Stimulated activated naive CD4-positive, alpha-beta T cell treated with Interleukin-2 at 50 U/mL for 16 hours (primary cell): ENCODE measurements around the gene DENND2C.

ENCODE experiments used
- DNase-seq: peaks from one replicate; lab custom pipeline; 2025; lab: John Stamatoyannopoulos, UW

Gene DENND2C

DNA sequence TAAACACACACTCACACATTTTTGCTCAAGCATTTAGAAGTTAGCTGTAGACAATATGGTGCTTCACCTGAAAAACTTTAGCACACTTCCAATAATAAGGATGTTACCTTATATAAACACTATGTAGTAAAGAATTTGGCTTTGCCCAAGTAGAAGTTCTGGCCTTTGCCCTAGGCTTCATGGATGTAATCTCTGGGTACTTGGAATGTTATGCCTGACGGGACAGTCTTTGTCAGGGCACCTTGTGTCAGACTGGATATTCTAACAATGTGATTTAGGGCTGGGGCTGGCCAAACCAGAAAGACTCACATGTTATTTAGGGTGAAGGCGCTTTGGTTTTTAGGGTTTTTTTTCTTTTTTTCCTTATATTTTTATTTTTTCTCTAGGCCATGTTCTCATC is 124.1 kb downstream of the DENND2C start:
- DNase-seq: no peak

DNA sequence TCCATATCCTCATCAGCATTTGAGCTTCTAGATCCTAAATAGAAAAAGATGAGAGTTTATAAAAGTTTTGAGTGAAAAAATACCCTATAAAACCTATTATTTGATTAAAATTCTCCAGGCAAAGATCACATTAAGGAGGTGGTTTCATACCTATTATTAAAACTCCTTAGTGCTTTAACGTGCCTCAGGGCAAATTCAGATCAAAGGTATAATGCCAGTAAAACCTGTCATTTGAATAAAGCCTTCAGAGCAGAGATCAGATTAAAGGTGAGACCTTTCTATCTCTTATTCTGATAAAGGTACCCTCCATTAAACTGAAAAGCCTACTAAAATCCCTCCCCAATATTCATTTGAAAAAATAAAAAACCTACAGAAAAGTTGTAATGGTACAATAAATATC is 124.5 kb downstream of the DENND2C start:
- DNase-seq: no peak

DNA sequence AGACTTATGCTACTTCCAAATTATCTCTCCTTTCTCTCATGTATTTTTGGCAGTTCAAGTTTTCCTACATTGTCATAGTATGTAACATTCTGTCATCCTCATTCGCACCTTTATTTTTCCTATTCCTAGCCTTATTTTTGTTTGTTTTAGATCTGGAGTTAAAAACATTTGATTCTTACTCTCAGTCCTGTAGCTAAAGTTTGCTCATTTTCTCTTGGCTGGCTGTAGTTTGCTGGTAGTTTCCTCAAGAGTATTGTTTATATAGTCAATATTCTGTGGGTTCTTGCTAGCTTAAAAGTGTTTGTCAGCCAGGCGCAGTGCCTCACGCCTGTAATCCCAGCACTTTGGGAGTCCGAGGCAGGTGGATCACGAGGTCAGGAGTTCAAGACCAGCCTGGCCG is 129.0 kb downstream of the DENND2C start:
- no peak for DNase-seq

DNA sequence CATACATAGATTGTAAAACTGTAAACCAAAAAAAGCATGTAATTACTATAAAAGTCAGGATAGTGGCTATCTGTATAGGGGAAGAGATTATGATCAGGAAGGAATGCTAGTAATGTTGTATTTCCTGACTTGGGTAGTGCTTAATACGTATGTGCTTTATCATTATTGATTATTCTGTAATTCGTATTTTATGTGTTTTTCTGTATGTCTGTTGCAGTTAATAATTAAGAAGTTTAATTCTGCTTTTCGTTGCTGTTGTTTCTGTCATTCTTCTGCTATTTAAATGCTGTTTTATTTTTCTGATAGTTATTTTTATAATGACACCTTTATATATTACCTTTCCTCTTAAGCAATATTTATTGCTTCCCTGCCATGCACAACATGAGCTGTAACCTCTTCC is 129.6 kb downstream of the DENND2C start:
- no peak for DNase-seq

DNA sequence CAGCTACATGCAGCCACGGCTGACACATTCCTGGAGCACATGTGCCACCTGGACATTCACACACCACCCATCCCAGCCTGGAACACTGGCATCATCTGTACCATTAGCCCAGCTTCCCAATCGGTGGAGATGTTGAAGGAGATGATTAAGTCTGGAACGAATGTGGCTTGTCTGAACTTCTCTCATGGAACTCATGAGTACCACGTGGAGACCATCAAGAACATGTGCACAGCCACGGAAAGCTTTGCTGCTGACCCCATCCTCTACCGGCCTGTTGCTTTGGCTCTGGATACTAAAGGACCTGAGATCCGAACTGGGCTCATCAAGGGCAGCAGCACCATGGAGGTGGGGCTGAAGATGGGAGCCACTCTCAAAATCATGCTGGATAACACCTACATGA is 133.8 kb downstream of the DENND2C start:
- DNase-seq: no peak

DNA sequence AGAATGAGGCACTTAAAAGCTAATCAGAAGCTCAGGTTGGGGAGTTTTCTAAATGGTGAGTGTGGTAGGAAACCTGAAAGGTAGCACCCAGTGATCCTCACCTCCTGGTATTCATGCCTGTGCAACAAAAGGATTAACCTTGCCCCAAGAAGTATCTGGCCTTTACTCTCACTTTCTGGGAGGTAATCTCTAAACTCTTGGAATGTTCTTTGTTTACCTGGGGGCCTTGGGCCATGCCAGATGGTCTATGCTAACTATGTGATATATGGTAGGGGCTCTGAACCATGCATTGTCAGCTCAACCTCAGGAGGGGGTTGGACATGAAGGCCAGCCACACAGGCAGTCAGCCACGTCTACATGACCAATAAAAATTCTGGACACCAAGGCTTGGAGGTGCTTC is 134.4 kb downstream of the DENND2C start:
- DNase-seq: no peak
